ENCODE data around the gene COBL. TPM values are rescaled to one million over a fixed set of nuclear protein-coding genes. Genes with fewer than 3 reads are reported as not detected.

Gene COBL
- total RNA-seq, 3 donors from 2014 or later (not counting 1 experiment from before 2014, with no cell fraction given): not detected

GRCh38 chr7:51080216-51080615 lies 236.4 kb downstream of the COBL start:
- no peak for TF ChIP-seq CTCF (IDR thresholded peaks at IDR 0.05)
- Mint-ChIP-seq H3K36me3 (no peaks in the 10 kb centered on the region), H3K27ac (no peak overlapping the region), H3K9me3 (no peaks in the 10 kb centered on the region), H3K27me3 (ENCODE audit: low read depth in 2 of 2) (peaks cover 6 to 10% of the 10 kb centered on the region in 2 donors), H3K4me1 (no peaks in the 10 kb centered on the region), H3K4me3 (no peak overlapping the region)
- H3K9me3 ChIP-seq (ENCODE audit: control insufficient read depth, insufficient read depth, low read length): no peaks in the 10 kb centered on the region
- 88% methylated on average over 5 of the region's 6 CpGs for WGBS (ENCODE audit: insufficient coverage)
- no peaks in the 10 kb centered on the region for H3K36me3 ChIP-seq (ENCODE audit: control insufficient read depth, insufficient read depth, low read length)
- H3K27me3 ChIP-seq (ENCODE audit: control insufficient read depth, insufficient read depth, low read length): no peaks in the 10 kb centered on the region
- no peak overlapping the region for H3K4me3 ChIP-seq (ENCODE audit: low read length)
- intact Hi-C loops (cut with micrococcal nuclease): no loop called here
- no peak overlapping the region for H3K27ac ChIP-seq (ENCODE audit: low read length)
- ATAC-seq: no peak
- H3K4me1 ChIP-seq (ENCODE audit: control insufficient read depth, insufficient read depth, low read length): no peaks in the 10 kb centered on the region
- no peak for DNase-seq

GRCh38 chr7:51079494-51079893 lies 237.1 kb downstream of the COBL start:
- Mint-ChIP-seq H3K4me3 (no peak overlapping the region), H3K4me1 (no peaks in the 10 kb centered on the region), H3K27me3 (ENCODE audit: low read depth in 2 of 2) (peaks cover 6 to 10% of the 10 kb centered on the region in 2 donors), H3K36me3 (no peaks in the 10 kb centered on the region), H3K27ac (no peak overlapping the region), H3K9me3 (no peaks in the 10 kb centered on the region)
- no peak overlapping the region for H3K4me3 ChIP-seq (ENCODE audit: low read length)
- WGBS (ENCODE audit: insufficient coverage): 77% methylated on average over 4 of the region's 4 CpGs
- no peaks in the 10 kb centered on the region for H3K27me3 ChIP-seq (ENCODE audit: control insufficient read depth, insufficient read depth, low read length)
- H3K9me3 ChIP-seq (ENCODE audit: control insufficient read depth, insufficient read depth, low read length): no peaks in the 10 kb centered on the region
- TF ChIP-seq CTCF (IDR thresholded peaks at IDR 0.05): no peak
- no peaks in the 10 kb centered on the region for H3K36me3 ChIP-seq (ENCODE audit: control insufficient read depth, insufficient read depth, low read length)
- DNase-seq (no peak), ATAC-seq (no peak)
- no peak overlapping the region for H3K27ac ChIP-seq (ENCODE audit: low read length)
- no peaks in the 10 kb centered on the region for H3K4me1 ChIP-seq (ENCODE audit: control insufficient read depth, insufficient read depth, low read length)
- intact Hi-C loops (cut with micrococcal nuclease): loop anchor here (1.0 kb wide), 1 partner anchor 8 kb away; no protein-coding TSS in a partner anchor

- Histone ChIP-seq H3K27ac (ENCODE audit: low read length) (no peak overlapping the region), H3K36me3 (ENCODE audit: control insufficient read depth, insufficient read depth, low read length) (no peaks in the 10 kb centered on the region), H3K9me3 (ENCODE audit: control insufficient read depth, insufficient read depth, low read length) (no peaks in the 10 kb centered on the region), H3K27me3 (ENCODE audit: control insufficient read depth, insufficient read depth, low read length) (no peaks in the 10 kb centered on the region), H3K4me3 (ENCODE audit: low read length) (no peak overlapping the region), H3K4me1 (ENCODE audit: control insufficient read depth, insufficient read depth, low read length) (no peaks in the 10 kb centered on the region)
- no peak overlapping the region for H3K4me3 Mint-ChIP-seq
- H3K9me3 Mint-ChIP-seq: no peaks in the 10 kb centered on the region
- intact Hi-C loops (cut with micrococcal nuclease): loop anchor here (1.0 kb wide), 1 partner anchor 9 kb away; no protein-coding TSS in a partner anchor
- ATAC-seq: no peak
- peaks cover 6 to 10% of the 10 kb centered on the region in 2 donors for H3K27me3 Mint-ChIP-seq (ENCODE audit: low read depth in 2 of 2)
- 89% methylated on average over 5 of the region's 5 CpGs for WGBS (ENCODE audit: insufficient coverage)
- no peaks in the 10 kb centered on the region for H3K4me1 Mint-ChIP-seq
- H3K36me3 Mint-ChIP-seq: no peaks in the 10 kb centered on the region
- no peak overlapping the region for H3K27ac Mint-ChIP-seq
- DNase-seq: no peak
- no peak for TF ChIP-seq CTCF (IDR thresholded peaks at IDR 0.05)
Observed at GRCh38 chr7:51078653-51079052, 238.0 kb downstream of the COBL start.

- ATAC-seq: no peak
- intact Hi-C loops (cut with micrococcal nuclease): no loop called here
- H3K36me3 Mint-ChIP-seq: no peaks in the 10 kb centered on the region
Observed at GRCh38 chr7:51077987-51078370, 238.6 kb downstream of the COBL start.

More at GRCh38 chr7:51077987-51078370, 238.6 kb downstream of the COBL start:
- Histone ChIP-seq H3K4me1 (ENCODE audit: control insufficient read depth, insufficient read depth, low read length) (no peaks in the 10 kb centered on the region), H3K36me3 (ENCODE audit: control insufficient read depth, insufficient read depth, low read length) (no peaks in the 10 kb centered on the region), H3K4me3 (ENCODE audit: low read length) (no peak overlapping the region), H3K27me3 (ENCODE audit: control insufficient read depth, insufficient read depth, low read length) (no peaks in the 10 kb centered on the region), H3K27ac (ENCODE audit: low read length) (no peak overlapping the region), H3K9me3 (ENCODE audit: control insufficient read depth, insufficient read depth, low read length) (no peaks in the 10 kb centered on the region)
- DNase-seq: no peak
- TF ChIP-seq CTCF (IDR thresholded peaks at IDR 0.05): no peak
- no peak overlapping the region for H3K27ac Mint-ChIP-seq
- no peak overlapping the region for H3K4me3 Mint-ChIP-seq
- WGBS (ENCODE audit: insufficient coverage): 84% methylated on average over 3 of the region's 3 CpGs
- no peaks in the 10 kb centered on the region for H3K4me1 Mint-ChIP-seq
- no peaks in the 10 kb centered on the region for H3K9me3 Mint-ChIP-seq
- peaks cover 6 to 10% of the 10 kb centered on the region in 2 donors for H3K27me3 Mint-ChIP-seq (ENCODE audit: low read depth in 2 of 2)

Measured in natural killer cell (primary cell).